Adrenal gland (tissue), 19 donors: Measurements from ENCODE around the gene FNDC1. TPM values are rescaled to one million over a fixed set of nuclear protein-coding genes. Genes with fewer than 3 reads are reported as not detected.
A peak's percentile ranks its signal among the peaks of the same experiment; 100 is the strongest.
"Not testable (repeated sequence)": the region's sequence is repeated elsewhere in the genome, so short reads cannot be mapped to it uniquely, and the experiment has no call there.

Source experiments
- DNase-seq, 7 donors: peaks; one replicate each; pipeline ENCODE4 v3.0.0-alpha.2; 2019 to 2020
- H3K27ac ChIP-seq, 5 donors: fragments of 200-600 bp; sonication (generic) in 4 of 5; 1 replicate in 3 of 5; 2 replicates in 2 of 5; pipeline versions ENCODE4 v1.5.1 to v1.8.0; 2016 to 2020; ENCODE audit warnings: mild to moderate bottlenecking in 1 of 5
- H3K27me3 ChIP-seq: fragments of 200-600 bp; 2 replicates; pipeline ENCODE4 v1.8.0; 2021
- H3K36me3 ChIP-seq, 2 donors: fragments of 200-600 bp; replicated peaks in 1 of 2; 1 replicate in 1 of 2; 2 replicates in 1 of 2; pipeline versions ENCODE4 v1.5.1 to v1.8.0; 2018 to 2022
- H3K4me1 ChIP-seq, 2 donors: fragments of 200-600 bp; replicated peaks in 1 of 2; 1 replicate in 1 of 2; 2 replicates in 1 of 2; pipeline versions ENCODE4 v1.5.1 to v1.8.0; 2018 to 2021
- H3K4me3 ChIP-seq, 4 donors: fragments of 200-600 bp; sonication (generic) in 3 of 4; one replicate each; pipeline ENCODE4 v1.5.1; 2016 to 2018
- H3K9me3 ChIP-seq, 3 donors: fragments of 200-600 bp; sonication (generic) in 1 of 3; replicated peaks in 1 of 3; 1 replicate in 2 of 3; 2 replicates in 1 of 3; pipeline versions ENCODE4 v1.5.1 to v1.8.0; 2016 to 2021
- POLR2A ChIP-seq, 2 donors: fragments of 450-650 bp; IDR thresholded peaks; one replicate each; pipeline ENCODE4 v1.6.1; 2017; ENCODE audit warnings: antibody characterized with exemption in 2 of 2, mild to moderate bottlenecking in 2 of 2, moderate library complexity in 1 of 2
- WGBS, 4 donors: extraction: QIAGEN DNeasy Blood & Tissue Kit in 2 of 4; methylation state at CpG; one replicate each; pipeline versions ENCODE4 v1.1.5 to v1.1.7; 2013 to 2017; 5-methylcytosine and 5-hydroxymethylcytosine counted together
- intact Hi-C, 2 donors: fragments of 100-400 bp; cut with DNase I; formaldehyde crosslinking; loops; one replicate each; pipeline versions ENCODE4 v1.14.1 to v1.15.0; 2022 to 2023
- long read RNA-seq, 10 donors: library from polyadenylated mRNA in 3 of 10; unstranded in 2 of 10; stranded (forward) in 1 of 10; transcript quantifications; one replicate each; pipeline ENCODE4 v2.0.0 and lab custom pipeline, GENCODE V29; 2021 to 2026
- polyA plus RNA-seq, 3 donors: library from polyadenylated mRNA; stranded (reverse); fragments of 200-250 nt in 2 of 3; fragments of 350-450 nt in 1 of 3; fragmentation: Illumina TruSeq in 1 of 3; extraction: RNeasy Lipid Tissue Mini Kit (QIAGEN cat#74804) in 1 of 3; gene quantifications; one replicate each; pipeline ENCODE4 v1.2.3, GENCODE V29; 2013 to 2014
- total RNA-seq, 9 donors: library from RNA; depleted of rRNA in 4 of 9; stranded (reverse); fragments of >200 nt in 4 of 9; fragments of 120-200 nt in 1 of 9; fragmentation: NEBNext Ultra II Directional in 1 of 9; extraction: Animal tissue kit (Norgen Biotek cat#: 25700) in 1 of 9; gene quantifications; one replicate each; pipeline versions ENCODE4 v1.1.0 to v1.2.4, GENCODE V29; 2013 to 2023
- TF ChIP-seq, protein P1 (sequence below), 6 experiments: fragments of 450-650 bp in 4 of 6; fragments of 200-600 bp in 2 of 6; sonication (generic) in 1 of 6; IDR thresholded peaks; 1 replicate in 5 of 6; 2 replicates in 1 of 6; pipeline versions ENCODE4 v1.5.1 to v1.8.0; 2016 to 2021; ENCODE audit warnings: antibody characterized with exemption in 6 of 6, mild to moderate bottlenecking in 2 of 6, moderate library complexity in 1 of 6
- donor health status: healthy with polysubstance abuse.
- donor health status: Bipolar disorder and iron deficiency.
- donor health status: DM: yes; HTN: yes; CAD: no.
- donor health status: DM: no; HTN: no; CAD: no.
- donor health status: DM: no; HTN: no; CAD: no.
- donor health status: DM: yes; HTN: yes; CAD: no.

FNDC1 gene
- 1 to 10 TPM in 5 of 9 donors, under 1 TPM in 4; 0.46 to 2.6 (median 1.6) TPM for total RNA-seq
- under 1 TPM; 0.10 to 0.48 (median 0.16) TPM for polyA plus RNA-seq
- long read RNA-seq, donor 1, result 0 reads
- long read RNA-seq, donor 2, result 0 reads
- long read RNA-seq, donor 3, result 0 reads
- long read RNA-seq, donor 4, result 0 reads
- long read RNA-seq, donor 5, result 0 reads
- long read RNA-seq, donor 6, result 0 reads
- long read RNA-seq, donor 7, result 0 reads
- long read RNA-seq, donor 8, result 0 reads
- long read RNA-seq, donor 9, result 0 reads
- long read RNA-seq, donor 10, result 0 reads

DNA sequence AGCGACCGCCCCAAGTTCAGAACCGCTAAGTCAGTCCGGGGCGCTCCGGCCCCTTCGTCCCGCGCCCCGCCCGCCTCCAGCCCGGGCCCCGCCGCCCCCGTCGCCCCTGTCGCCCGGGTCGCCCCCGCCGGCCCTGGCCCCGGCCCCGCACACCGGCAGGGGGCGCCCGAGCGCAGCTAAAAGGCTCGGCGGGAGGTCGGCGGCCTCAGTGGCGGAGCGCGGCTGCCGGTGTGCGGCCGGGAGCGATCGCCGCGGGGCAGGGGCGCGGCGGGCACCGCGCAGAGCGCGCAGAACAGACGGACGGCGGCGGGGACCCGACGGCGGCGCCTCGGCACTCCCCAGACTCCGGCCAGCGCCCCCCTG, at the start of gene FNDC1:
Gene FNDC1, plus strand, starts transcription at position 208 of the 363 bp plus-strand sequence. CDS start 197 bp downstream, outside the sequence.
- peak in 2 of 7 donors; percentile 20 to 23 for DNase-seq
- intact Hi-C loops, result no loop called here

DNA sequence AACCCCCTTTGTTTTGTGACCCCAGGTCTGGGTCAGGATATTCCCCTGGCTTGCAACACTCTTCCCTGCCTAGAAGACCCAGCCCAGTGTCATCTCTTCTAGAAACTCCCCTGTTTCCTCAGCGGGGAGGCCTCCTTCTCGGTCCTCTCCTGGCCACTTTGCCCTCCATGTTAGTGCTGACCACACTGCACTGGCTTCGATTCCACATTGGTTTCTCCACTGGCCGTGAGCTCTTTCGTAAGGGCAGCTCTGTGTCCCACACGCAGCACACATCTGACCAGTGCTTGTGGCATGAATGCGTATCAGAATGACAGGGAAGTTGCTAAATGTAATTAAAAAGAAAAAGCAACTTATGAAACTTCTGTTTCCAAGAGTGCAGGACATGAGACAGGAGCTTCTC, 49.4 kb upstream of the FNDC1 start:
- Histone ChIP-seq H3K27ac (peak overlapping the region in 2 of 5 donors; percentile 57 to 60), H3K36me3 (no peaks in the 10 kb centered on the region), H3K4me3 (no peak overlapping the region), H3K4me1 (peaks cover 13 to 20% of the 10 kb centered on the region in 2 donors), H3K27me3 (no peaks in the 10 kb centered on the region), H3K9me3 (no peaks in the 10 kb centered on the region)
- DNase-seq, result peak in 3 of 7 donors; percentile 32 to 59 (median 41)
- no peak for TF ChIP-seq POLR2A (IDR thresholded peaks at IDR 0.05)
- TF ChIP-seq, protein P1, sequence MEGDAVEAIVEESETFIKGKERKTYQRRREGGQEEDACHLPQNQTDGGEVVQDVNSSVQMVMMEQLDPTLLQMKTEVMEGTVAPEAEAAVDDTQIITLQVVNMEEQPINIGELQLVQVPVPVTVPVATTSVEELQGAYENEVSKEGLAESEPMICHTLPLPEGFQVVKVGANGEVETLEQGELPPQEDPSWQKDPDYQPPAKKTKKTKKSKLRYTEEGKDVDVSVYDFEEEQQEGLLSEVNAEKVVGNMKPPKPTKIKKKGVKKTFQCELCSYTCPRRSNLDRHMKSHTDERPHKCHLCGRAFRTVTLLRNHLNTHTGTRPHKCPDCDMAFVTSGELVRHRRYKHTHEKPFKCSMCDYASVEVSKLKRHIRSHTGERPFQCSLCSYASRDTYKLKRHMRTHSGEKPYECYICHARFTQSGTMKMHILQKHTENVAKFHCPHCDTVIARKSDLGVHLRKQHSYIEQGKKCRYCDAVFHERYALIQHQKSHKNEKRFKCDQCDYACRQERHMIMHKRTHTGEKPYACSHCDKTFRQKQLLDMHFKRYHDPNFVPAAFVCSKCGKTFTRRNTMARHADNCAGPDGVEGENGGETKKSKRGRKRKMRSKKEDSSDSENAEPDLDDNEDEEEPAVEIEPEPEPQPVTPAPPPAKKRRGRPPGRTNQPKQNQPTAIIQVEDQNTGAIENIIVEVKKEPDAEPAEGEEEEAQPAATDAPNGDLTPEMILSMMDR (IDR thresholded peaks at IDR 0.05), result no peak
- intact Hi-C loops, result no loop called here
- 80 to 84% (median 83%) methylated on average over 7 of the region's 7 CpGs for WGBS, 4 donors

More for the DNA sequence above, at the start of gene FNDC1:
- peaks cover 0 to 9% of the 10 kb centered on the region in 2 donors for H3K4me1 ChIP-seq
- peak within 1 kb of the TSS in 1 of 4 donors; percentile 42 for H3K4me3 ChIP-seq
- WGBS, 4 donors, result 0 to 1% (median 1%) methylated on average over 3 to 59 of the region's 59 CpGs; no CpG with 5 or more reads in 1 of the 4 donors
- TF ChIP-seq, protein P1 (IDR thresholded peaks at IDR 0.05), result peak in 1 of 6 experiments; percentile 30
- TF ChIP-seq POLR2A (IDR thresholded peaks at IDR 0.05), result no peak
- no peaks in the 10 kb centered on the region for H3K9me3 ChIP-seq
- H3K36me3 ChIP-seq, result no peaks in the 10 kb centered on the region
- peaks cover 55% of the 10 kb centered on the region for H3K27me3 ChIP-seq
- no peak within 1 kb of the TSS for H3K27ac ChIP-seq

GRCh38 chr6:159121486-159121885, 47.7 kb upstream of the FNDC1 start:
- 74 to 91% (median 80%) methylated on average over 5 of the region's 5 CpGs for WGBS, 4 donors
- intact Hi-C loops, result no loop called here

DNA sequence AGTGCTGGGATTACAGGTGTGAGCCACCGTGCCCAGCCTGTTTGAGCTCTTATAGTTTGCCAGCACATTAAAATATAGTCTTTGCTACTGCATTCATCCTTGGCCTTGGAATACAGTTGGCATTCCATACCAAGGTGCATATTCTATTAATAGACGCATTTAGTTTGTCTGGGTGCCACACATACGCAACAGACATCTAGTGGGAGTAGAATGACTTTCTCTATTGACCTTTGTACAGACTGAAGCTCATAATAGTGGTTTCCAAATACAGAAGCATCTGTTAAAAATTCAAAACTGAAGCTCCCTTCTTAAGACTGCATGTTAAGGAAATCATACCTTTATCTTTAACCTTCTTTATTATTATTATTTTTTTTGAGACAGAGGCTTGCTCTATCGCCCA, 46.7 kb upstream of the FNDC1 start:
- Histone ChIP-seq H3K36me3 (no peaks in the 10 kb centered on the region), H3K4me1 (peaks cover 19 to 26% of the 10 kb centered on the region in 2 donors), H3K4me3 (no peak overlapping the region), H3K27me3 (no peaks in the 10 kb centered on the region), H3K9me3 (no peaks in the 10 kb centered on the region), H3K27ac (no peak overlapping the region)
- DNase-seq, result no peak
- WGBS, 4 donors, result 44 to 66% (median 58%) methylated on average over 4 of the region's 4 CpGs
- TF ChIP-seq, protein P1 (IDR thresholded peaks at IDR 0.05), result no peak
- TF ChIP-seq POLR2A (IDR thresholded peaks at IDR 0.05), result no peak
- intact Hi-C loops, result no loop called here

More at GRCh38 chr6:159121486-159121885, 47.7 kb upstream of the FNDC1 start:
- Histone ChIP-seq H3K4me3 (no peak overlapping the region), H3K4me1 (peaks cover 20 to 31% of the 10 kb centered on the region in 2 donors), H3K36me3 (no peaks in the 10 kb centered on the region), H3K27me3 (no peaks in the 10 kb centered on the region), H3K9me3 (no peaks in the 10 kb centered on the region), H3K27ac (peak overlapping the region in 2 of 5 donors; percentile 47 to 60)
- DNase-seq, result peak in 1 of 7 donors; percentile 48
- TF ChIP-seq, protein P1 (IDR thresholded peaks at IDR 0.05), result no peak

DNA sequence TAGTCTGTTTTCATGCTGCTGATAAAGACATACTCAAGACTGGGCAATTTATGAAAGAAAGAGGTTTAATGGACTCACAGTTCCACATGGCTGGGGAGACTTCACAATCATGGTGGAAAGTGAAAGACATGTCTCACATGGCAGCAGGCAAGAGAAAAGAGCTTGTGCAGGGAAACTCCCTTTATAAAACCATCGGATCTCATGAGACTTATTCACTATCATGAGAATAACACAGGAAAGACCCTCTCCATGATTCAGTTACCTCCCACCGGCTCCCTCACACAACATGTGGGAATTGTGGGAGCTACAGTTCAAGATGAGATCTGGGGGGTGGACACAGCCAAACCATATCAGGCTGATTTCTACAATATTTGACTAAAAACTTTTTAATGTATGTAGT, 45.4 kb upstream of the FNDC1 start:
- H3K9me3 ChIP-seq, H3K27me3 ChIP-seq, H3K27ac ChIP-seq, DNase-seq, H3K4me3 ChIP-seq, intact Hi-C loops, H3K36me3 ChIP-seq: not testable (repeated sequence)
- 88 to 97% (median 88%) methylated on average over 2 of the region's 2 CpGs for WGBS, 4 donors
- peaks cover 13 to 19% of the 10 kb centered on the region in 2 donors for H3K4me1 ChIP-seq
